GM06990 (cell line): Measurements from ENCODE around the gene RPH3AL.

Experiments
- DNase-seq: peaks from one replicate; pipeline ENCODE4 v3.0.0-alpha.2; 2011; ENCODE audit not compliant: insufficient read length; ENCODE audit errors: extremely low read depth
- H3K27me3 ChIP-seq: replicated peaks from 2 replicates; pipeline ENCODE4 v1.6.0; 2011; ENCODE audit warnings: low read length; ENCODE audit not compliant: control insufficient read depth, insufficient read depth
- H3K36me3 ChIP-seq: 2 replicates; pipeline ENCODE4 v1.5.1; 2011; ENCODE audit warnings: low read length; ENCODE audit not compliant: control insufficient read depth, insufficient read depth
- H3K4me3 ChIP-seq: replicated peaks from 2 replicates; pipeline ENCODE4 v1.5.1; 2011; ENCODE audit warnings: low read depth, mild to moderate bottlenecking, control low read depth, low read length
- CTCF ChIP-seq: IDR thresholded peaks from 2 replicates; pipeline ENCODE4 v1.5.1; 2011; ENCODE audit warnings: low read length, control low read depth, mild to moderate bottlenecking, inconsistent platforms; ENCODE audit not compliant: insufficient read depth, poor library complexity, severe bottlenecking

Gene RPH3AL

GRCh38 chr17:327971-328370, 24.6 kb downstream of the RPH3AL start:
- TF ChIP-seq CTCF = no peak
- Histone ChIP-seq H3K27me3 (no peaks in the 10 kb centered on the region), H3K36me3 (no peaks in the 10 kb centered on the region), H3K4me3 (no peak overlapping the region)
- DNase-seq = no peak

DNA sequence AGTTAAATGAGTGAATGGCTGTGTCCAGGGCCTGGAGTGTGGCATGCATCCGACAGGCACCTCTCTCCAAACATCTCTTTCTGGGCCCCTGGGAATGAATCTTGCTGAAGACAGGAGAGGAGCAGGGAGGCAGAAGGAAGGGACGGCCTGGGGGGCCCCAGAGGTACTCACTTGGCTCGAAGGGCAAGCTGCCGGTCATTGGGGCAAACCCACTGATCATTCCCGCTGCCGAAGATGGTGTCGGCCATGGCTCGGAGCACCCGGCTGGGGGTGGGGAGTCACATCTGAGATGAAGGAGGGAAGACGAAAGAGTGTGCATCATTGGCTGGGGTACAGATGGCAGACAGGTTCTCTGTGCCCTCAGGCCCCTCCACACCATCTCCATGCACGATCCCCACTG, 25.3 kb downstream of the RPH3AL start:
- DNase-seq = no peak
- no peak overlapping the region for H3K4me3 ChIP-seq
- TF ChIP-seq CTCF = no peak
- no peaks in the 10 kb centered on the region for H3K27me3 ChIP-seq
- no peaks in the 10 kb centered on the region for H3K36me3 ChIP-seq

DNA sequence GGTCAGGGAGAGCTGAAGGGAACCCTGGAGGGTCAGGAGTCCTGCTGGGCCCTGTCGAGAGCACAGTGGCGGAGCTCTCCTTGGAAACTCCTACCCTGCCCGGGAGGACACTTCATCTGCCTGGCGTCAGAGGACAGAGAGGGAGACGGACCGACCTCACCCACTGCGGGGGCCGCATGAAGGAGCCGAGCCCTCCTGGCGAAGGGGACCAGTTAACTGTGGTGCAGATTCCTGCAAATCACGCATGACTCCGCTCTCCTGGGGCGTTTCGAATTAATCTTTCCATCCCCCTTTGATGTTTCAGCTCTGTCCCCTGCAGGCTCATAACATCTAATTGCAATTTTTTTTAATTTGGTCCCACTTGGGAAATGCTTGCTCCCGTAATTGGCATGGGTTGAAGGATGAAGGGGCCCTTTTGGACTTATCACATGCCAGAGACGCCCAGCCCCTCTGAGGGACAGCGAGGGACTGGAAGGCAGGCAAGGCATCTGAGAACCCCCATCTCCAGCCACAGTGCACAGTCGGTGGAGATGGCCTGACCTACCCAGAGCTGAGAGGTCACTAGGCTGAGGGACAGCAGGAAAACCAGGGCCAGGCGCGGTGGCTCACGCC, 26.5 kb downstream of the RPH3AL start:
- Histone ChIP-seq H3K36me3 (no peaks in the 10 kb centered on the region), H3K27me3 (no peaks in the 10 kb centered on the region), H3K4me3 (no peak overlapping the region)
- no peak for TF ChIP-seq CTCF
- no peak for DNase-seq

- no peak overlapping the region for H3K4me3 ChIP-seq
- no peaks in the 10 kb centered on the region for H3K27me3 ChIP-seq
- H3K36me3 ChIP-seq = no peaks in the 10 kb centered on the region
- no peak for TF ChIP-seq CTCF
- no peak for DNase-seq
These were observed 27.2 kb downstream of the RPH3AL start for GRCh38 chr17:325270-326009.

- H3K4me3 ChIP-seq = no peak overlapping the region
- no peaks in the 10 kb centered on the region for H3K27me3 ChIP-seq
- no peak for DNase-seq
- H3K36me3 ChIP-seq = no peaks in the 10 kb centered on the region
- no peak for TF ChIP-seq CTCF
These were observed 28.7 kb downstream of the RPH3AL start for GRCh38 chr17:323721-324571.
